Esophagus muscularis mucosa (tissue), 4 donors: ENCODE data around the gene RNF146. TPM values are rescaled to one million over a fixed set of nuclear protein-coding genes. Genes with fewer than 3 reads are reported as not detected.

Source experiments
- DNase-seq: peaks from one replicate; pipeline ENCODE4 v3.0.0-alpha.2; 2017; ENCODE audit errors: extremely low spot score
- H3K27ac ChIP-seq, 4 donors: fragments of 200-600 bp; sonication (generic); replicated peaks in 1 of 4; 1 replicate in 3 of 4; 2 replicates in 1 of 4; pipeline ENCODE4 v1.5.1; 2016 to 2019; ENCODE audit warnings: mild to moderate bottlenecking in 1 of 4
- H3K27me3 ChIP-seq, 4 donors: fragments of 200-600 bp; sonication (generic); one replicate each; pipeline versions ENCODE4 v1.5.1 to v1.6.0; 2016 to 2019
- H3K36me3 ChIP-seq, 4 donors: fragments of 200-600 bp; sonication (generic); one replicate each; pipeline ENCODE4 v1.5.1; 2016 to 2019
- H3K4me1 ChIP-seq, 4 donors: fragments of 200-600 bp; sonication (generic); one replicate each; pipeline ENCODE4 v1.5.1; 2016 to 2019
- H3K4me3 ChIP-seq, 4 donors: fragments of 200-600 bp; sonication (generic); 1 replicate in 2 of 4; 2 replicates in 2 of 4; pipeline ENCODE4 v1.5.1; 2016 to 2019; ENCODE audit warnings: mild to moderate bottlenecking in 4 of 4, moderate library complexity in 1 of 4
- H3K9me3 ChIP-seq, 4 donors: fragments of 200-600 bp; sonication (generic); 1 replicate in 3 of 4; 2 replicates in 1 of 4; pipeline ENCODE4 v1.5.1; 2016 to 2019
- CTCF ChIP-seq, 3 experiments: fragments of 200-600 bp in 2 of 3; fragments of 450-650 bp in 1 of 3; sonication (generic) in 2 of 3; IDR thresholded peaks; one replicate each; pipeline ENCODE4 v1.5.1; 2017 to 2019; ENCODE audit warnings: antibody characterized with exemption in 3 of 3, mild to moderate bottlenecking in 2 of 3, moderate library complexity in 1 of 3
- EP300 ChIP-seq: sonication (generic); formaldehyde crosslinking; IDR thresholded peaks from one replicate; pipeline ENCODE4 v1.6.1; 2017; ENCODE audit warnings: antibody characterized with exemption
- POLR2A ChIP-seq: fragments of 450-650 bp; IDR thresholded peaks from one replicate; pipeline ENCODE4 v1.6.1; 2017; ENCODE audit warnings: antibody characterized with exemption, moderate library complexity, mild to moderate bottlenecking, low read depth
- POLR2AphosphoS5 ChIP-seq, 2 donors: sonication (generic); formaldehyde crosslinking; IDR thresholded peaks; one replicate each; pipeline ENCODE4 v1.6.1; 2017; ENCODE audit warnings: antibody characterized with exemption in 2 of 2
- WGBS: methylation state at CpG from one replicate; pipeline ENCODE4 v1.1.5; 2018; 5-methylcytosine and 5-hydroxymethylcytosine counted together
- intact Hi-C: fragments of 100-400 bp; cut with DNase I; formaldehyde crosslinking; loops from one replicate; pipeline ENCODE4 v1.15.1; 2023
- total RNA-seq, 4 donors: library from RNA; depleted of rRNA; stranded (reverse); fragments of >200 nt; gene quantifications; one replicate each; pipeline versions ENCODE4 v1.1.0 to v1.2.1, GENCODE V29; 2016

The RNF146 gene
- total RNA-seq, 4 donors from 2014 or later: 48.7 to 57.7 (median 54.8) TPM

- no peak for DNase-seq
- intact Hi-C loops: no loop called here
- WGBS: 83% methylated on average over 1 of the region's 1 CpG
- Histone ChIP-seq H3K4me1 (peaks cover 0 to 9% (median 7%) of the 10 kb centered on the region in 4 donors), H3K36me3 (no peaks in the 10 kb centered on the region), H3K27me3 (no peaks in the 10 kb centered on the region), H3K9me3 (no peaks in the 10 kb centered on the region), H3K4me3 (no peak overlapping the region), H3K27ac (no peak overlapping the region)
- no peak for TF ChIP-seq POLR2AphosphoS5 (IDR thresholded peaks at IDR 0.05)
- no peak for TF ChIP-seq CTCF (IDR thresholded peaks at IDR 0.05)
- no peak for TF ChIP-seq POLR2A
- TF ChIP-seq EP300: no peak
Observed at GRCh38 chr6:127262896-127263295, 3.8 kb upstream of the RNF146 start.

GRCh38 chr6:127263481-127263880 lies 3.2 kb upstream of the RNF146 start:
- Histone ChIP-seq H3K27ac (no peak overlapping the region), H3K36me3 (no peaks in the 10 kb centered on the region), H3K4me3 (no peak overlapping the region), H3K27me3 (no peaks in the 10 kb centered on the region), H3K4me1 (peaks cover 0 to 12% (median 11%) of the 10 kb centered on the region in 4 donors), H3K9me3 (no peaks in the 10 kb centered on the region)
- TF ChIP-seq POLR2A (no peak), EP300 (no peak), CTCF (IDR thresholded peaks at IDR 0.05) (no peak), POLR2AphosphoS5 (IDR thresholded peaks at IDR 0.05) (no peak)
- DNase-seq: no peak
- WGBS: 65% methylated on average over 4 of the region's 4 CpGs
- intact Hi-C loops: no loop called here

GRCh38 chr6:127266892-127267645 lies 405 bp downstream of the RNF146 start:
- Histone ChIP-seq H3K27ac (peak overlapping the region; percentile 98 to 100 (median 99)), H3K36me3 (no peaks in the 10 kb centered on the region), H3K27me3 (no peaks in the 10 kb centered on the region), H3K9me3 (no peaks in the 10 kb centered on the region), H3K4me1 (peaks cover 25 to 45% (median 32%) of the 10 kb centered on the region in 4 donors), H3K4me3 (peak overlapping the region; percentile 79 to 95 (median 90))
- TF ChIP-seq EP300 (no peak), POLR2A (peak; percentile 93), CTCF (IDR thresholded peaks at IDR 0.05) (no peak), POLR2AphosphoS5 (IDR thresholded peaks at IDR 0.05) (peak; percentile 92 to 97)
- no peak for DNase-seq
- 4% methylated on average over 13 of the region's 64 CpGs for WGBS
- intact Hi-C loops: no loop called here

GRCh38 chr6:127267646-127268625 lies 1.3 kb downstream of the RNF146 start:
- no peaks in the 10 kb centered on the region for H3K36me3 ChIP-seq
- intact Hi-C loops: no loop called here
- H3K27me3 ChIP-seq: no peaks in the 10 kb centered on the region
- no peak for DNase-seq
- peaks cover 32 to 53% (median 41%) of the 10 kb centered on the region in 4 donors for H3K4me1 ChIP-seq
- peak overlapping the region; percentile 79 to 95 (median 90) for H3K4me3 ChIP-seq
- TF ChIP-seq POLR2A (no peak), POLR2AphosphoS5 (IDR thresholded peaks at IDR 0.05) (no peak), EP300 (no peak), CTCF (IDR thresholded peaks at IDR 0.05) (no peak)
- no peaks in the 10 kb centered on the region for H3K9me3 ChIP-seq
- 2% methylated on average over 16 of the region's 16 CpGs for WGBS
- peak overlapping the region; percentile 98 to 100 (median 99) for H3K27ac ChIP-seq
